SU-DHL-6 (cell line): ENCODE data around the gene SAXO1.
A peak's percentile ranks its signal among the peaks of the same experiment; 100 is the strongest.

Experiments
- H2AFZ ChIP-seq: fragments of 200-600 bp; sonication (generic); 2 replicates; pipeline ENCODE4 v1.6.1; 2014; ENCODE audit warnings: low read depth, mild to moderate bottlenecking, moderate library complexity, mixed read lengths, antibody characterized with exemption, low read length; ENCODE audit not compliant: severe bottlenecking
- H3F3A ChIP-seq: fragments of 200-600 bp; shearing (Covaris generic); 2 replicates; pipeline ENCODE4 v1.6.0; 2016; ENCODE audit warnings: antibody characterized with exemption, mild to moderate bottlenecking; ENCODE audit not compliant: insufficient read depth
- H3K27ac ChIP-seq: fragments of 200-600 bp; sonication (generic); 2 replicates; pipeline ENCODE4 v1.5.1; 2016; ENCODE audit warnings: low read depth, mild to moderate bottlenecking, low read length, moderate library complexity, mixed read lengths
- H3K27me3 ChIP-seq: fragments of 200-600 bp; sonication (generic), shearing (Covaris generic); 2 replicates; pipeline ENCODE4 v1.6.0; 2014; ENCODE audit warnings: mild to moderate bottlenecking, low read length
- H3K36me3 ChIP-seq: fragments of 200-600 bp; sonication (generic); 2 replicates; pipeline ENCODE4 v1.6.1; 2014; ENCODE audit warnings: mild to moderate bottlenecking, low read length, mixed read lengths
- H3K4me2 ChIP-seq: fragments of 300-600, 200-600 bp; shearing (Covaris generic), sonication (generic); 2 replicates; pipeline ENCODE4 v1.6.0; 2014; ENCODE audit warnings: low read length, low read depth, mild to moderate bottlenecking; ENCODE audit not compliant: poor library complexity, severe bottlenecking
- H3K4me3 ChIP-seq: fragments of 200-600 bp; sonication (generic); 2 replicates; pipeline ENCODE4 v1.5.1; 2014; ENCODE audit warnings: antibody characterized with exemption, low read length, mild to moderate bottlenecking, mixed read lengths; ENCODE audit not compliant: insufficient read depth, poor library complexity, severe bottlenecking
- H3K79me2 ChIP-seq: fragments of 200-600 bp; sonication (generic); 2 replicates; pipeline ENCODE4 v1.6.1; 2014; ENCODE audit warnings: mild to moderate bottlenecking, low read length, moderate library complexity; ENCODE audit not compliant: insufficient read depth
- H3K9ac ChIP-seq: fragments of 200-600 bp; sonication (generic); 2 replicates; pipeline ENCODE4 v1.7.0; 2014; ENCODE audit warnings: mild to moderate bottlenecking, low read length
- H3K9me2 ChIP-seq: fragments of 200-600 bp; sonication (generic); replicated peaks from 2 replicates; pipeline ENCODE4 v1.6.1; 2014; ENCODE audit warnings: low read length; ENCODE audit not compliant: insufficient read depth
- H3K9me3 ChIP-seq: fragments of 200-600 bp; sonication (generic); 2 replicates; pipeline ENCODE4 v1.6.1; 2014; ENCODE audit warnings: low read length, mixed read lengths; ENCODE audit not compliant: insufficient read depth
- H4K20me1 ChIP-seq: fragments of 200-600 bp; sonication (generic); 2 replicates; pipeline ENCODE4 v1.6.1; 2014; ENCODE audit warnings: low read depth, mild to moderate bottlenecking, antibody characterized with exemption, low read length, moderate library complexity, mixed read lengths
- EZH2phosphoT487 ChIP-seq: fragments of 200-600 bp; sonication (generic), shearing (Covaris generic); conservative IDR thresholded peaks from 2 replicates; pipeline ENCODE4 v1.6.1; 2018; ENCODE audit warnings: mild to moderate bottlenecking, antibody characterized with exemption, low read length, moderate library complexity, mixed read lengths
- TF ChIP-seq, protein P1 (sequence below): fragments of 200-600 bp; sonication (generic); IDR thresholded peaks from one replicate; pipeline ENCODE4 v1.5.1; 2017; ENCODE audit warnings: antibody characterized with exemption, mild to moderate bottlenecking, low read length, moderate library complexity; ENCODE audit not compliant: insufficient read depth, poor library complexity, severe bottlenecking

The SAXO1 gene

DNA sequence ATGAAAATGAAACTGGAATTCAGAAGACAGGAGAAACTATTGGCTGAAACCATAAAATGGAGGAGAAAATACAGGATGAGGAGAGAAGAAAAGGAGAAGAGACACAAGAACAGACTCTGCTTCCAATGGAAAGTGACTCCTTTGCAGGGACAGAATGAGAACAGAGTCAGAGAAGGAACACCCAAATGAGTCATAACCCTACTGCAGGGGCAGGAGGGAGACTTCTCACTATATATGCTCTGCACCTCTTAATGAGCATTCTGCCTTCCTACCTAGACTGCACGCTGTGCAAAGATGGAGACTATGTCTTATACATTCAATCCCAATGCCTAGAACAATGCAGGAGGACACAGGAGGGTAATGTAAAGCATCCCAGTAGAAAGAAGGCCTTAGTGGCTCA, 2.1 kb downstream of the SAXO1 start:
- Histone ChIP-seq H2AFZ (no peak overlapping the region), H3K4me3 (no peak overlapping the region), H3K9me2 (no peaks in the 10 kb centered on the region), H3F3A (no peaks in the 10 kb centered on the region), H3K4me2 (no peak overlapping the region), H3K9me3 (no peaks in the 10 kb centered on the region), H3K27ac (no peak overlapping the region), H3K27me3 (no peaks in the 10 kb centered on the region), H4K20me1 (no peaks in the 10 kb centered on the region), H3K36me3 (no peaks in the 10 kb centered on the region), H3K79me2 (no peaks in the 10 kb centered on the region), H3K9ac (no peak overlapping the region)
- TF ChIP-seq, protein P1, sequence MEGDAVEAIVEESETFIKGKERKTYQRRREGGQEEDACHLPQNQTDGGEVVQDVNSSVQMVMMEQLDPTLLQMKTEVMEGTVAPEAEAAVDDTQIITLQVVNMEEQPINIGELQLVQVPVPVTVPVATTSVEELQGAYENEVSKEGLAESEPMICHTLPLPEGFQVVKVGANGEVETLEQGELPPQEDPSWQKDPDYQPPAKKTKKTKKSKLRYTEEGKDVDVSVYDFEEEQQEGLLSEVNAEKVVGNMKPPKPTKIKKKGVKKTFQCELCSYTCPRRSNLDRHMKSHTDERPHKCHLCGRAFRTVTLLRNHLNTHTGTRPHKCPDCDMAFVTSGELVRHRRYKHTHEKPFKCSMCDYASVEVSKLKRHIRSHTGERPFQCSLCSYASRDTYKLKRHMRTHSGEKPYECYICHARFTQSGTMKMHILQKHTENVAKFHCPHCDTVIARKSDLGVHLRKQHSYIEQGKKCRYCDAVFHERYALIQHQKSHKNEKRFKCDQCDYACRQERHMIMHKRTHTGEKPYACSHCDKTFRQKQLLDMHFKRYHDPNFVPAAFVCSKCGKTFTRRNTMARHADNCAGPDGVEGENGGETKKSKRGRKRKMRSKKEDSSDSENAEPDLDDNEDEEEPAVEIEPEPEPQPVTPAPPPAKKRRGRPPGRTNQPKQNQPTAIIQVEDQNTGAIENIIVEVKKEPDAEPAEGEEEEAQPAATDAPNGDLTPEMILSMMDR, result no peak
- TF ChIP-seq EZH2phosphoT487, result no peak

DNA sequence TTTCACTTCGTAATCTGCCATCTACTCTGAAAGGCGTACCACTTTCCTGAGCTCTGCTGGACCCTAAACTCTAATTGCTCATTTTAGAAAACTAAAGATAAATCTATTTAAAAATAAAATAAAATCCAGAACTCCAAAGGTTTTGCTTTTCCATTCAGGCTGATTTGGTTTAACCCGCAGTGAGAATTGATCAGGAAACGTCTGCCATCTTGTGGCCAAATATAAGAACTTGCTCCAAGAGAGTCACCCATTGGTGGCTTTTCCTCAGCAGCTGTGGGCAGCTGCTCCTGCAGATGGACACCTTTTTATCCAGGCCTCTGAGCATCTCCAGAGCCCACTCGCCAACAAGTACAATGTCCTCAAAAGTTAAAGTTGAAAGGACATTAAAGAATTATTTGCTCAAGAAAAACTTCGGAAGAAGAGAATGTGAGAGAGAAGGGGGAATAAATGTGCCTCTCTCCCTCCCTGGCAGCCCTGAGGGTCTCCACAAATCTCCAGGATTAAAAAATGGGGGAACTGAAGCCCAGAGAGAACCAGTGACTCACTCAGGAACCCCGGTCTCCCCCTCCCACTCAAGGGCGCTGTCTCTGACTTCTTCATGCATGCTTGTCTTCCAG, 4.1 kb downstream of the SAXO1 start:
- H2AFZ ChIP-seq, result no peak overlapping the region
- no peaks in the 10 kb centered on the region for H3K36me3 ChIP-seq
- H3K4me3 ChIP-seq, result no peak overlapping the region
- no peaks in the 10 kb centered on the region for H3F3A ChIP-seq
- TF ChIP-seq, protein P1, result peak; percentile 75
- TF ChIP-seq EZH2phosphoT487, result no peak
- H3K9me3 ChIP-seq, result no peaks in the 10 kb centered on the region
- H3K9me2 ChIP-seq, result no peaks in the 10 kb centered on the region
- no peaks in the 10 kb centered on the region for H3K79me2 ChIP-seq
- H3K9ac ChIP-seq, result no peak overlapping the region
- no peak overlapping the region for H3K27ac ChIP-seq
- no peaks in the 10 kb centered on the region for H4K20me1 ChIP-seq
- no peaks in the 10 kb centered on the region for H3K27me3 ChIP-seq
- no peak overlapping the region for H3K4me2 ChIP-seq

DNA sequence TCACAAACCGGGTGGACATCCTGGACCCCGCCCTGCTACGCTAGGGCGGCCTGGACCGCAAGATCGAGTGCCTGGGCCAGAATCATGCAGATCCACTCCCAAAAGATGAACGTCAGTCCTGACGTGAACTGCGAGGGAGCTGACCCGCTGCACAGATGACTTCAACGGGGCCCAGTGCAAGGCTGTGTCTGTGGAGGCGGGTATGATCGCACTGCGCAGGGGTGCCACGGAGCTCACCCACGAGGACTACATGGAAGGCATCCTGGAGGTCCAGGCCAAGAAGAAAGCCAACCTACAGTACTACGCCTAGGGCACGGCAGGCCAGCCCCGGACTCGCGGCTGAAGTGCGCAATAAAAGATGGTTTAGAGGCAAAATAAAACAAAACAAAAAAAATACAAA, 5.2 kb downstream of the SAXO1 start:
- Histone ChIP-seq H3F3A (no peaks in the 10 kb centered on the region), H4K20me1 (no peaks in the 10 kb centered on the region), H3K36me3 (no peaks in the 10 kb centered on the region), H2AFZ (no peak overlapping the region), H3K4me3 (no peak overlapping the region), H3K9ac (no peak overlapping the region), H3K27ac (no peak overlapping the region), H3K9me2 (no peaks in the 10 kb centered on the region), H3K27me3 (no peaks in the 10 kb centered on the region), H3K9me3 (no peaks in the 10 kb centered on the region), H3K4me2 (no peak overlapping the region), H3K79me2 (no peaks in the 10 kb centered on the region)
- TF ChIP-seq, protein P1, result no peak
- no peak for TF ChIP-seq EZH2phosphoT487
